ENCODE results near the gene IL17A.

The IL17A gene

DNA sequence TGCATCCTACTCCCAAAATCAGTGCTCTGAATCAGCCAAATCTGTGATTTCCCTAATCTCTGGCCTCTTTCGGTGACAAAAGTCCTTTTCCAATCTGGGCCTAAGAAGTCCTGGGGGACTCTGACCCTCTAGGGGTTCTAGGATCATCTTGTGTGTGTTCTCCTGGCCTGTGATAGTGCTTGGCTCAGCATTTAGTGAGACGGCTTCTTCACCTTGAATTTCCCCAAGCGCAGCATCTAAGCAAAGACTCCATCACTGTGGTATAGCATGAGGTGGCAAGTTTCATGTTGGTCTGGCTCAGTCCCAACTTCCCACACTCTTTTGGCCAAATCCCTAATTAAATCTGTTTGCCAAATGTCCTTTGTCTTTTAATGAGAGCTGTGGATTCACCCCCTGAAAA lies 12.1 kb upstream of the IL17A start:
- no peak overlapping the region for H3K4me3 ChIP-seq (ENCODE audit: low read length)
- no peaks in the 10 kb centered on the region for H3K9me3 ChIP-seq (replicated peaks; ENCODE audit: insufficient read depth, low read length)
- no peak for DNase-seq
- H2AFZ ChIP-seq (ENCODE audit: low read length): no peak overlapping the region
- no peaks in the 10 kb centered on the region for H3K79me2 ChIP-seq (ENCODE audit: low read length)
- H4K20me1 ChIP-seq (ENCODE audit: insufficient read depth, low read length): no peaks in the 10 kb centered on the region
- peaks cover 12% of the 10 kb centered on the region for H3F3A ChIP-seq (ENCODE audit: insufficient read depth, low read length)
- TF ChIP-seq EZH2 (optimal IDR thresholded peaks at IDR 0.05; ENCODE audit: low read depth, low read length): no peak
- TF ChIP-seq, protein P1, sequence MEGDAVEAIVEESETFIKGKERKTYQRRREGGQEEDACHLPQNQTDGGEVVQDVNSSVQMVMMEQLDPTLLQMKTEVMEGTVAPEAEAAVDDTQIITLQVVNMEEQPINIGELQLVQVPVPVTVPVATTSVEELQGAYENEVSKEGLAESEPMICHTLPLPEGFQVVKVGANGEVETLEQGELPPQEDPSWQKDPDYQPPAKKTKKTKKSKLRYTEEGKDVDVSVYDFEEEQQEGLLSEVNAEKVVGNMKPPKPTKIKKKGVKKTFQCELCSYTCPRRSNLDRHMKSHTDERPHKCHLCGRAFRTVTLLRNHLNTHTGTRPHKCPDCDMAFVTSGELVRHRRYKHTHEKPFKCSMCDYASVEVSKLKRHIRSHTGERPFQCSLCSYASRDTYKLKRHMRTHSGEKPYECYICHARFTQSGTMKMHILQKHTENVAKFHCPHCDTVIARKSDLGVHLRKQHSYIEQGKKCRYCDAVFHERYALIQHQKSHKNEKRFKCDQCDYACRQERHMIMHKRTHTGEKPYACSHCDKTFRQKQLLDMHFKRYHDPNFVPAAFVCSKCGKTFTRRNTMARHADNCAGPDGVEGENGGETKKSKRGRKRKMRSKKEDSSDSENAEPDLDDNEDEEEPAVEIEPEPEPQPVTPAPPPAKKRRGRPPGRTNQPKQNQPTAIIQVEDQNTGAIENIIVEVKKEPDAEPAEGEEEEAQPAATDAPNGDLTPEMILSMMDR (IDR thresholded peaks at IDR 0.05; ENCODE audit: low read length): no peak
- no peak overlapping the region for H3K9ac ChIP-seq (ENCODE audit: low read length)
- H3K27ac ChIP-seq (ENCODE audit: low read length): no peak overlapping the region
- no peaks in the 10 kb centered on the region for H3K9me2 ChIP-seq (replicated peaks; ENCODE audit: insufficient read depth, low read length)
- H3K27me3 ChIP-seq (replicated peaks; ENCODE audit: insufficient read depth, low read length): peaks cover 7% of the 10 kb centered on the region
- H3K4me2 ChIP-seq (ENCODE audit: low read depth, low read length): no peak overlapping the region
- peaks cover 25% of the 10 kb centered on the region for H3K4me1 ChIP-seq (ENCODE audit: low read length)
- no peaks in the 10 kb centered on the region for H3K36me3 ChIP-seq (replicated peaks; ENCODE audit: insufficient read depth, low read length)

DNA sequence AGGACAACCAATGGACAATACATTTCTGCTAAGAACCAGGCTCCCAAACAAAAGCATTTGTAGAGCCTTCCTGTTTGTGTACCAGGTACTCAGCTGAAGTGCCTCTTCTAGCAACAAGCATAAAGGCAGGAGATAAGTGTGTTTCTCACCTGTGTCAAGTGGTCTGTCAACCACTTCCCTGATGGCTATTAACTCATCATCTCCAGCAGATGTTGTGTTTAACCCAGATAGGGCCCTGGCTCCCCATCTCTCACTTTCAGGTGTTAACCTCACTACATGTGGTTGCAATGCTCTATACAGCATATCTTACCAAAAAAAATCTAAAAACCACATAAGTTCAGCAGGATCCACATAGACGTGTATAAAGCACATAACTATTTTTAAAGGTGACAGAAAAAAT lies 9.6 kb upstream of the IL17A start:
- Histone ChIP-seq H3K79me2 (ENCODE audit: low read length) (no peaks in the 10 kb centered on the region), H3K4me2 (ENCODE audit: low read depth, low read length) (peak overlapping the region; percentile 30), H3K27me3 (replicated peaks; ENCODE audit: insufficient read depth, low read length) (peaks cover 17% of the 10 kb centered on the region), H3K36me3 (replicated peaks; ENCODE audit: insufficient read depth, low read length) (no peaks in the 10 kb centered on the region), H3K4me3 (ENCODE audit: low read length) (no peak overlapping the region), H3K9ac (ENCODE audit: low read length) (peak overlapping the region; percentile 16; the same call in 1 of the 2 replicates), H3K9me3 (replicated peaks; ENCODE audit: insufficient read depth, low read length) (no peaks in the 10 kb centered on the region), H3F3A (ENCODE audit: insufficient read depth, low read length) (peaks cover 24% of the 10 kb centered on the region), H3K9me2 (replicated peaks; ENCODE audit: insufficient read depth, low read length) (no peaks in the 10 kb centered on the region), H4K20me1 (ENCODE audit: insufficient read depth, low read length) (no peaks in the 10 kb centered on the region), H2AFZ (ENCODE audit: low read length) (no peak overlapping the region), H3K4me1 (ENCODE audit: low read length) (peaks cover 46% of the 10 kb centered on the region), H3K27ac (ENCODE audit: low read length) (peak overlapping the region; percentile 67)
- DNase-seq: peak; percentile 96
- TF ChIP-seq EZH2 (optimal IDR thresholded peaks at IDR 0.05; ENCODE audit: low read depth, low read length) (no peak), EZH2phosphoT487 (IDR thresholded peaks at IDR 0.05; ENCODE audit: low read length) (no peak)
- TF ChIP-seq, protein P1 (IDR thresholded peaks at IDR 0.05; ENCODE audit: low read length): no peak

DNA sequence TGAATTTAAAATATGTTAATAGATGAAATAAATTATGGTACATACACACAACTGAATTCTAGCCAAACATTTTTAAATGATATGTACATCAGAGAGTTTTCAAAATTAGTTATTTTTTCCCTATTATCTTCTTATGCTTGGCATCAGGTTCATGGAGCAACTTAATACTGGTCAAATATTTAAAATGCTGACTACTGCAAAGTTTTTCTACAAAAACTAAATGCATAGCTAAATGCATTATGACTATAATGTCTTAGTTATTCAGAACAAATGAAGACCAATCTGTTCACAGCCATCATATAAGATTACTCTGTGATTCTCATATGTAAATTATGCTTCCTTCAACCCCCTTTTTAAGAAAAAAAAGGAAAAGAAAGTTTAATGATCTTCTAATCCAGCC lies 8.2 kb upstream of the IL17A start:
- H3K79me2 ChIP-seq (ENCODE audit: low read length): no peaks in the 10 kb centered on the region
- no peak overlapping the region for H2AFZ ChIP-seq (ENCODE audit: low read length)
- no peak overlapping the region for H3K27ac ChIP-seq (ENCODE audit: low read length)
- no peak overlapping the region for H3K4me3 ChIP-seq (ENCODE audit: low read length)
- H3K9me2 ChIP-seq (replicated peaks; ENCODE audit: insufficient read depth, low read length): no peaks in the 10 kb centered on the region
- peaks cover 17% of the 10 kb centered on the region for H3K27me3 ChIP-seq (replicated peaks; ENCODE audit: insufficient read depth, low read length)
- no peaks in the 10 kb centered on the region for H3K36me3 ChIP-seq (replicated peaks; ENCODE audit: insufficient read depth, low read length)
- no peak for DNase-seq
- H4K20me1 ChIP-seq (ENCODE audit: insufficient read depth, low read length): no peaks in the 10 kb centered on the region
- H3K9me3 ChIP-seq (replicated peaks; ENCODE audit: insufficient read depth, low read length): no peaks in the 10 kb centered on the region
- TF ChIP-seq EZH2 (optimal IDR thresholded peaks at IDR 0.05; ENCODE audit: low read depth, low read length) (no peak), EZH2phosphoT487 (IDR thresholded peaks at IDR 0.05; ENCODE audit: low read length) (no peak)
- TF ChIP-seq, protein P1 (IDR thresholded peaks at IDR 0.05; ENCODE audit: low read length): no peak
- no peak overlapping the region for H3K9ac ChIP-seq (ENCODE audit: low read length)
- peaks cover 28% of the 10 kb centered on the region for H3F3A ChIP-seq (ENCODE audit: insufficient read depth, low read length)
- H3K4me1 ChIP-seq (ENCODE audit: low read length): peaks cover 59% of the 10 kb centered on the region
- H3K4me2 ChIP-seq (ENCODE audit: low read depth, low read length): no peak overlapping the region

Data from MM.1S (cell line).